GM12864 (cell line): ENCODE results near the gene ST8SIA4.
A peak's percentile ranks its signal among the peaks of the same experiment; 100 is the strongest.

ENCODE experiments used
- DNase-seq: peaks from one replicate; pipeline ENCODE4 v3.0.0-alpha.2; 2011; ENCODE audit warnings: low read depth
- H3K4me3 ChIP-seq: 2 replicates; pipeline ENCODE4 v1.5.1; 2011; ENCODE audit warnings: mild to moderate bottlenecking, low read depth, low read length, control low read depth
- TF ChIP-seq, protein P1 (sequence below): IDR thresholded peaks from 2 replicates; pipeline ENCODE4 v1.5.1; 2011; ENCODE audit warnings: low read depth, mild to moderate bottlenecking, moderate library complexity, low read length, control low read depth, inconsistent platforms; ENCODE audit errors: missing control alignments

ST8SIA4 gene

GRCh38 chr5:100823812-100824211, 79.3 kb downstream of the ST8SIA4 start:
- TF ChIP-seq, protein P1, sequence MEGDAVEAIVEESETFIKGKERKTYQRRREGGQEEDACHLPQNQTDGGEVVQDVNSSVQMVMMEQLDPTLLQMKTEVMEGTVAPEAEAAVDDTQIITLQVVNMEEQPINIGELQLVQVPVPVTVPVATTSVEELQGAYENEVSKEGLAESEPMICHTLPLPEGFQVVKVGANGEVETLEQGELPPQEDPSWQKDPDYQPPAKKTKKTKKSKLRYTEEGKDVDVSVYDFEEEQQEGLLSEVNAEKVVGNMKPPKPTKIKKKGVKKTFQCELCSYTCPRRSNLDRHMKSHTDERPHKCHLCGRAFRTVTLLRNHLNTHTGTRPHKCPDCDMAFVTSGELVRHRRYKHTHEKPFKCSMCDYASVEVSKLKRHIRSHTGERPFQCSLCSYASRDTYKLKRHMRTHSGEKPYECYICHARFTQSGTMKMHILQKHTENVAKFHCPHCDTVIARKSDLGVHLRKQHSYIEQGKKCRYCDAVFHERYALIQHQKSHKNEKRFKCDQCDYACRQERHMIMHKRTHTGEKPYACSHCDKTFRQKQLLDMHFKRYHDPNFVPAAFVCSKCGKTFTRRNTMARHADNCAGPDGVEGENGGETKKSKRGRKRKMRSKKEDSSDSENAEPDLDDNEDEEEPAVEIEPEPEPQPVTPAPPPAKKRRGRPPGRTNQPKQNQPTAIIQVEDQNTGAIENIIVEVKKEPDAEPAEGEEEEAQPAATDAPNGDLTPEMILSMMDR = no peak
- no peak overlapping the region for H3K4me3 ChIP-seq
- no peak for DNase-seq

DNA sequence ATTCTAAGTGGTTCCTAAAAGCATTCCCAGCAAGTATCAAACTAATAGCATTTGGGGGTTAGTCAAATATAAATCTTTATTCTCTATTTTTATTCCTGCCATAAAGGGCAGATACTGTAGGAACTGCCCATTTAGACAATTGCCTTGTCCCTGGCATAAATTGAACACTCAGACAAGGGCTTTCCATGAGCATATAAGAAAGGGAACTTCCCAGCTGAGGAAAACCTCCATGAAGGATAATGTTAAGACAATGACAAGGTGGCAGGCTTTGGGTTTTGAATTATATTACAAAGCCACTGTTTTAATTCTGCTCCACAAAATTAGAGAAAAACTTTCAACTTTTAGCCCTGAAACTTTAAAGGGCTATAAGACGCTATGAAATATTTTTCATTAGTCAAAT, 81.3 kb downstream of the ST8SIA4 start:
- TF ChIP-seq, protein P1 = no peak
- DNase-seq = no peak
- no peak overlapping the region for H3K4me3 ChIP-seq

GRCh38 chr5:100818340-100818739, 84.7 kb downstream of the ST8SIA4 start:
- no peak overlapping the region for H3K4me3 ChIP-seq
- TF ChIP-seq, protein P1 = no peak
- no peak for DNase-seq

- TF ChIP-seq, protein P1 = no peak
- DNase-seq = no peak
- H3K4me3 ChIP-seq = no peak overlapping the region
Measured at GRCh38 chr5:100803397-100803796, 99.7 kb downstream of the ST8SIA4 start.

- DNase-seq = no peak
Measured at GRCh38 chr5:100802208-100802607, 100.9 kb downstream of the ST8SIA4 start.

GRCh38 chr5:100800562-100800961, 102.5 kb downstream of the ST8SIA4 start:
- H3K4me3 ChIP-seq = no peak overlapping the region
- peak; percentile 43 for DNase-seq
- TF ChIP-seq, protein P1 = no peak

More at GRCh38 chr5:100802208-100802607, 100.9 kb downstream of the ST8SIA4 start:
- H3K4me3 ChIP-seq = no peak overlapping the region
- TF ChIP-seq, protein P1 = no peak

DNA sequence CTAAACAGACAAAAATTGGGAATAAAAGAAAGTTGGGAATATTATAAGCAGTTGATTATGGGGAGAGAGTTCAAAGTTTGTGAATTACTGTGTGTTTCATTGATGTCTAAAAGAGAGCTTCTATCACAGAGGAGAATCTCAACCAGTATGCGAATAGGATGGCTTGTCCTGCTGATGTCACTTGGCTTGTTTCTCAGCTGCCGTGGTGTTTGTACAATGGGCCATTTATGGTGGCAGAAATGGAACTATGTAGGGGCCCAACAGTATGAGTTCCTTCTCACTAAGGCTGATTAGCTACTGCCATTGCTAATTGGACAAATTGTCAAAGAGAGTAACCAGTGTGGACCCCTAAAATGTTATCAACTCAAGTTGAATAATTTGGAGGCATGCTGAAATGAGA, 103.9 kb downstream of the ST8SIA4 start:
- TF ChIP-seq, protein P1 = no peak
- H3K4me3 ChIP-seq = no peak overlapping the region
- DNase-seq = no peak
